Measurements from ENCODE around the gene CDHR4.

The CDHR4 gene

GRCh38 chr3:49747792-49748480 lies 51.7 kb downstream of the CDHR4 start:
- H3K4me3 ChIP-seq (ENCODE audit: low read length): no peak overlapping the region
- no peak for TF ChIP-seq CTCF (IDR thresholded peaks at IDR 0.05; ENCODE audit: insufficient read depth, low read depth, low read length, missing control alignments)
- peak; percentile 82 for DNase-seq (ENCODE audit: low read depth)

- DNase-seq (ENCODE audit: low read depth): peak; percentile 90
- no peak overlapping the region for H3K4me3 ChIP-seq (ENCODE audit: low read length)
- no peak for TF ChIP-seq CTCF (IDR thresholded peaks at IDR 0.05; ENCODE audit: insufficient read depth, low read depth, low read length, missing control alignments)
These were observed 53.7 kb downstream of the CDHR4 start for GRCh38 chr3:49745986-49746385.
